HG02763 (cell line): Measurements from ENCODE around the gene LYRM9.
"Not testable (repeated sequence)": the region's sequence is repeated elsewhere in the genome, so short reads cannot be mapped to it uniquely, and the experiment has no call there.

Experiments
- ATAC-seq: cut with Tn5 transposase; IDR thresholded peaks from one replicate; pipeline ENCODE4 v1.9.1; 2021; ENCODE audit warnings: mild to moderate bottlenecking, moderate library complexity; ENCODE audit not compliant: unreplicated experiment

The LYRM9 gene

DNA sequence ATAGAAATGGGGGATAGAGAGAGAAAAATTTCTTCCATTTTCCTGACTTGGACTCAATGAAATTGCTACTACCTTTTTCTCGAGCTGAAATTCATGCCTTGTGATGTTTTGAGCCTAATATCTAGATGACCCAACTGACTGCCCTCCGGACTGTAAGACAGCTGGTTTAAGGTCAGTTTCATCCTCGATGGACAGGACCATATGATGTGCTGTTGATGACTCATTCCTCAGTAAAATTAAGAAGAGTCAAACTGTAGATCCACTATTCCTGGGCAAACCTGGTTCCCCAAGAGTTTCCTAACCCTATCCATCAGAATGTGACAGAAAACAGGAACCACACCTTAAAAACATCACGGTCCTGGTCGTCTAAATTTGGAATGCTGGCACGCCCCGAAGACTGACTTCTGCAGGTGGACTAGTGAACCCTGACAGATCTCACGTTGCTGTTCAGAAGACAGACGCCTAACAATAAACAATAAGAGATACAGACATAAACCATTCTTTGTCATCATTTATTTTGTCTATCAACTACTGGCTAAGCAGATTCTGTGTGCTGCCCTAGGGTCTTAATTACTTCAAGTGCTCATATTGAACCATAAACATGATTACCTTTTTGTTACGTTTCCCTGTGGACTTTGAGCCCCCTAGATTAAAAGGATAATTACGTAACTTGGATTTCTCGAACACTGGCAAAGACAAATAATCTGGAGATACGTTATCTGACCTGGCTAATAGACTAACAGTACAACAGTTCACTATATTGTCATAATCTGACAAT, 47.7 kb downstream of the LYRM9 start:
- no peak for ATAC-seq

DNA sequence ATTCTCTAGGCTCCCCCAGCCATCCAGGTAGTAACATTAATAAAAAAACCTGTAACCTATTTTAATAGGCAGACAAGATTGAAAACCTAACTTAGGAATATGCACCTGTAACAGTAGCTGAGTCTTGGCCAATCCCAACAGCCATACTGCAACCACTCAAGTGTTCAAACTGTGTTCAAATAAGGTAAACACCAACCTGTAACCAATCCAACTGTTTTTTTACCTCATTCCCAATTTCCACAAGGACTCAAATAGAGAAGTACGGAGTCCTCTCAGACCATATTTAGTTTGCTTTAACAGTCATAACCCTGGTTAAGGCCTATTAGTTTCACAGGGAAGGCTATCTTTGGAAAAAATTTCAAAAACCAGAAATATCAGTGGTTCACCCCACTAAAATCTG, 52.5 kb downstream of the LYRM9 start:
- ATAC-seq, result no peak

DNA sequence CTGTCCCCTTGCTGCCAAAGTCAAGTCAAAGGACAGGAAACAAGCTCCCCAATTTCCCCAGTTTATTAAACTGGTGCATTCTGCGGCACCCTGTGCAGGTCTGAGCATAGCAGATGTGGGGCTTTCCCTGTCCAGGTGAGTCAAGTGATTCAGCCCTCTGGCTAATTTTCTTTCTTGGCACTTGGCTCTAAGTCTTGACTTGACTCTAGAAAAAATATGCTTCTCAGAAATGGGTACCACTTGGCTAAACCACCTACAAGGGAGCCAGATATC, 52.8 kb downstream of the LYRM9 start:
- not testable (repeated sequence) for ATAC-seq

DNA sequence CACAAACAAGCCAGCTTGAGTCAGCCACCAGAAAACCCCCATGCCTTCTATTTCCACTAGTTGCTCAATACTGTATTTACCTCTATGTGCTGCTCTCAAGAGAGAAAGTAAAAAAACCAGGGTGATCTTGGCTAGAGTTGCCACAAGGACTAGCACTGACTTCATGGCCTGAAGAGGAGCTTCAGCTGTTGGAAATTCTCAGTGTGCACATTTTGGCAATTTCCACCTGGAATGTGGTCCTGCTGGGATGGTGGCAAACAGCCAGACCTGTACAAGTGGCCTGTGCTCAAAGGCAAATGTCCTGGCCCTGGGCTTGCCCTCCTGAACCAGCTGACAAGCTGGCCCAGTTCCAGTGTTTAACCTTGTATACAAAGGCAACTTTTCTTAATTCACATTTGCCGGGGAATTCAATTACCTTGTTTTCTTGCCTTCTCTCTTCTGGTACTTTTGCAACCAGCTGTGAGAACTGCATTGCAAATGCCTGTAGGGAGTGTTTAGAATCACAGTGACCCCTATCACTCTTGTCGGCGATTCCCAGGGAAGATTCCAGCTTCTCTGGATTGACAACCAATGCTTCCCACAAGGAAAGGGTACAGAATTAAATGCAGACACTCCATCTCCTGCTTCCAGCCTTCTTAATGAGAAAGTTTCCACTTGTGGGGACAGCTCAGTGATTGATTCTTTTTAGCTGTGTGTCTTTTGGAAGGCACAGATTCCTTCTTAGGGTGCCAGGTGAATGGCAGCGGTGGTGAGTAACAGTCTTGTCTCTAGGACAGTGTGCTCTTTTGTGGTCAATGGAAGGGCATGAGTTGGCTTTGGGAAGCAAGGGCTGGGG, 53.4 kb downstream of the LYRM9 start:
- ATAC-seq, result not testable (repeated sequence)

DNA sequence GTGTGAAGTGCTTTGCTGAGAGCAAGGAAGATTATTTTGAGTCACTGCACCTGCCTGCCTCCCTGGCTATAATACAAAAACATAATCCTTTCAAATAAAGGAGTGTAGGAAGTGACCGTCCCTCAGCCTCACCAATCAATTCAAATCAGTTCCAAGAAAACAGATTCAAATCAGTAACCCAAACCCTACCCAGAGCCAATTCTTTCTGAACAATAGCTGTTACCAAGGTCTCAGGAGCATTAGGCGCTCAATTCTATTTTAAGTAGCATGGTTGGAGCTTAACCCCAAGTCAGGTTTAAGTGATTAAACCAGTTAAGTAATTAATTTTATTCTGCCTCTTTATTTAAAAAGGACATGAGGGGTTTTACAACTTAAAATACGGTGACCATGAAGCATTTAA, 54.6 kb downstream of the LYRM9 start:
- ATAC-seq, result not testable (repeated sequence)

DNA sequence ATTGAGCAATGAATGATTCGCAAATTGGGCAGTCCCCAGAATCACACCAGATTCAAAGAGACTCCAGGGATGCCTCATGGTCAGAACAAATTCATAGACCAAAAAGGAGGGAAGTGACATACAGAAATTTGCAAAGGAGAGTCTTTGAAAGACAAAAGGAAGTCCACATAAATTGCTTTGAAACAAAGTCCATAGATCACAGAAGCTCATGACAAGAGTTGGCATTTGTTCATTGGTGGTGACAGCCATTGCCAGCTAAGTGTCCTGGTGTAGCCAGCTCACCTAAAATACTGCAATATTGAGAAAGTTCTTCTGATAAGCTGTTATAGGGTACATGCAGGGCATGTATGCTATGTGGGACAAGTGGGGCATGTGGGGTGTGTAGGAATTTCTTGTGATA, 55.4 kb downstream of the LYRM9 start:
- not testable (repeated sequence) for ATAC-seq

DNA sequence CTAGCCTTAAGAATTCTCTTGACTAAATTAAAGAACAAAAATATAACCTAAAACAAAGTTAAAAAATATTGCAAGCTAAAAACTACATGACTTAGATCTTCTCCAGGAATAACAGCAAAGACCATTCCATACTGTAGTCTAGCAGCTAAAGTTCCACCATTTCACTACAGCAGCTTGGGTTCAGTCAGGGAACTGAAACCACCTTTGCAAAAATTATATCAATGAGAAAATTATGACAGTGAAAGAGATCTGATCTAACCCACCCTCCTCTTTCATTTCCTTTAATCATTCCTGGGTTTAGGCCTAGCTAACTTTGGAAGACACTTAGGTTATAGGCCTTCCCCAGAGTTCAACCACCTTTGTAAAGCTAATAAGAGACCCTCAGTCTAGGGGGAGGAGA, 56.5 kb downstream of the LYRM9 start:
- ATAC-seq, result no peak

DNA sequence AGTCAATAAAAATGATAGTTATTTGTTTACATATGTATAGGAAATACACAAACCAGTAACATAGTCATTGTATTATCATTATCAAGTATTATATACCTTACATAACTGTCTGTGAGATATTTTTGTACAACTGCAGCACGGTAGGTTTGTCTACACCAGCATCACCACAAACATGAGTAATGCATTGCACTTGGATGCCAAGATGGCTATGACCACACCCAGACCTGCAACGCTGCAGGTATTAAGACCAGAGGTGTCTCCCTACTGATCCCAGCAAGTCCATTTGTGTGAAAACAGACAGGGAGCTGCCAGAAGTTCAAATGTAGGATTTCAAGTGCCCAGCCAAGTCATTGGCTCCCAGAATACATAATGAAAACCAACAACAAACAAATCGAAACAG, 58.6 kb downstream of the LYRM9 start:
- ATAC-seq, result no peak

DNA sequence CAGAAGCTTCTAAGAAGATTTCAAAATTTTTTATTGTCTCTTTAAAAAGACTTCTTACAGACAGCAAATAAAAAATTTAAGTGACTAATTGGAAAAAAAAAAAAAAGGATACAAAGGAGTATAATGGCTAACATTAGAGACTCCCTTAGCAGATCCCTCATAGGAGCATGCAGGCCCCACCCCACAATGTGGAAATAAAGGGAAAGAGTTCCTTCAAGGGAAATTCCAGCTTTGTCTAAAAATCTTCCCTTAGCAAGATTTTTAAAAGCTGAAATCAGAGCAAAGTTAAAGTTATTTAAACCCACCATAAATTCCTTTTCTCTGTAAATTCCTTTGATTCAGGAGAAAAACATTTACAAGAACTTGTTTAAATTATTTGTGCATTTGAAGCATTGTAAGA, 60.3 kb downstream of the LYRM9 start:
- no peak for ATAC-seq

DNA sequence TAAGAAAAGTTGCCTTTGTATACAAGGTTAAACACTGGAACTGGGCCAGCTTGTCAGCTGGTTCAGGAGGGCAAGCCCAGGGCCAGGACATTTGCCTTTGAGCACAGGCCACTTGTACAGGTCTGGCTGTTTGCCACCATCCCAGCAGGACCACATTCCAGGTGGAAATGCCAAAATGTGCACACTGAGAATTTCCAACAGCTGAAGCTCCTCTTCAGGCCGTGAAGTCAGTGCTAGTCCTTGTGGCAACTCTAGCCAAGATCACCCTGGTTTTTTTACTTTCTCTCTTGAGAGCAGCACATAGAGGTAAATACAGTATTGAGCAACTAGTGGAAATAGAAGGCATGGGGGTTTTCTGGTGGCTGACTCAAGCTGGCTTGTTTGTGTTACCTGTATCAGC, 63.3 kb downstream of the LYRM9 start:
- not testable (repeated sequence) for ATAC-seq

DNA sequence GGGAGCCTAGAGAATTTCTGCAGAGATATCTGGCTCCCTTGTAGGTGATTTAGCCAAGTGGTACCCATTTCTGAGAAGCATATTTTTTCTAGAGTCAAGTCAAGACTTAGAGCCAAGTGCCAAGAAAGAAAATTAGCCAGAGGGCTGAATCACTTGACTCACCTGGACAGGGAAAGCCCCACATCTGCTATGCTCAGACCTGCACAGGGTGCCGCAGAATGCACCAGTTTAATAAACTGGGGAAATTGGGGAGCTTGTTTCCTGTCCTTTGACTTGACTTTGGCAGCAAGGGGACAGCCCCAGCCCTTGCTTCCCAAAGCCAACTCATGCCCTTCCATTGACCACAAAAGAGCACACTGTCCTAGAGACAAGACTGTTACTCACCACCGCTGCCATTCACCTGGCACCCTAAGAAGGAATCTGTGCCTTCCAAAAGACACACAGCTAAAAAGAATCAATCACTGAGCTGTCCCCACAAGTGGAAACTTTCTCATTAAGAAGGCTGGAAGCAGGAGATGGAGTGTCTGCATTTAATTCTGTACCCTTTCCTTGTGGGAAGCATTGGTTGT, 63.9 kb downstream of the LYRM9 start:
- not testable (repeated sequence) for ATAC-seq
